NCI-H2227 treated with DMSO at 0.1 percent for 48 hours (cell line): ENCODE measurements around the gene WWC2.
A peak's percentile ranks its signal among the peaks of the same experiment; 100 is the strongest.

Experiments
- DNase-seq: peaks from one replicate; lab custom pipeline; 2025; lab: John Stamatoyannopoulos, UW

The WWC2 gene

DNA sequence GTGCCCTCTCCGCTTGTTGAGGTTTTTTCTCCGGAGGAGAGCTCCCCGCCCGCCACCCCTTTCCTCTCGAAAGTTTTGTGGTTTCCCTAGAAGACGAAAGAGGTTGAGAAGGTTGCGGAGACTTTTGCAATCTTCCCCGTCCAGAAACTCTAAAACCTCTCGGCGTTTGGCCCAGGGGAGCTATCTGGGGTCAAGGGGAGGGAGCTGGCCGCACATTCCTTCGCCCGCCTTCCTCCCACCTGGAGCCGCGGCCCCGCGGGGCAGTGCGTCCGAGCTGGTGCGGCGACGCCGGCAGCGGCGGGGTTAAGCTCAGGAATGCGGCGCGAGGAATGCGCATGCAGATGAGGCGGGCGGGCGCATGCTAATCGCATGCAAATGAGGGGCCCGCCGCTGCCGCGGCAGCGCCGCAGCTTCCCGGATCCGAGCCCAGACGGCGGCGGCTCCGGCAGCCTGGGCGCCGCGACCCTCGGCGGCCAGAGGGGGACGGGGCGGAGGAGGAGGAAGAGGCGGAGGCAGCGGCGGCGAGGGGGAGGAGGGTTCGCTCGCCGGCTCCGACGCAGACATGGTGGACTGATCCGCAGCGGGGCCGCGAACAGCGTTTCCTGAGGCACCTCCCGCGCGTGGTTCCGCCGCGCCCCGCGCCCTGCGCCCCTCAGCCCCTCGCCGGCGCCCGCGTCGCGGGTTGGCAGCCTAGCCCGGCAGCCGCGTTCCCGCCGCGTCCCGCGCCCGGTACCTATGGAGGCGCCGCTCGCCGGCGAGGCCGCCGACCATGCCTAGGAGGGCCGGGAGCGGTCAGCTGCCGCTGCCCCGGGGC, at the start of gene WWC2:
TSS of gene WWC2 (plus strand) at position 535 of the 814 bp plus-strand sequence. CDS start at position 770, 235 bp downstream.
- DNase-seq = peak; percentile 38

DNA sequence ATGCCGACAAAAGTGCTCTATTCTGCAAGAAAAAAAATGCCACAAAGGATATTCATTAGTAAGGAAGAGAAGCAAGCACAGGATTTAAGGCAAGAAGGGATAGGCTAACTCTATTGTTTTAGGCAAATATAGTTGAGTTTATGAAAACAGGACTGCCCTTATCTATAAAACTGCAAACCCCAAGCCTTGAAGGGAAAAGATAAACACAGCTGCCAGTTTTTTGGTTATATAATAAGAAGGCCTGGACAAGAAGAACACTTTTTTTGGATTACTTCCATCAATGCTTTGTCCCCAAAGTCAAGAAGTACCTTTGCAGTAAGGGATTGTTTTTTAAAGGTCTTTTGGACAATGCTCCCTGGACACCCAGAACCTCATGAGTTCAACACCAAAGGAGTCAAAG, 45.4 kb upstream of the WWC2 start:
- DNase-seq = no peak

DNA sequence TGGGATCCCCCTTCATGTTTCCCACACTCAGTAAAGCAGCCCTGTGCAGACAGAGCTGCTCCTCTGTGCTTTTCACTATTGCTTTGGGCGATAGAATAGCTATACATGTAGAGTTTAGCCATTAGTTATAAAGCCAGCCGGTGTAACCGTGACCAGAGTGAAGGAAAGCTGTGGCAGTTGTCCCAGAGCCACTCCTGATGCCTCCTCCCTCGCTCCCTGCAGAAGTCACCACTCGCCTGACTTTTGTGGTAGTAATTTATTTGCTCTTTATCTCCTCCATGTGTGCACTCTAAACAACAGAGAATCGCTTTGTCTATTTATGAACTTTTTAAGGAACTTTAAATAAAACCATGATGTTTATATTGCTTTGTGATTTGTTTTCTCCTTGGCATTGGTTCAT, 41.8 kb upstream of the WWC2 start:
- no peak for DNase-seq

DNA sequence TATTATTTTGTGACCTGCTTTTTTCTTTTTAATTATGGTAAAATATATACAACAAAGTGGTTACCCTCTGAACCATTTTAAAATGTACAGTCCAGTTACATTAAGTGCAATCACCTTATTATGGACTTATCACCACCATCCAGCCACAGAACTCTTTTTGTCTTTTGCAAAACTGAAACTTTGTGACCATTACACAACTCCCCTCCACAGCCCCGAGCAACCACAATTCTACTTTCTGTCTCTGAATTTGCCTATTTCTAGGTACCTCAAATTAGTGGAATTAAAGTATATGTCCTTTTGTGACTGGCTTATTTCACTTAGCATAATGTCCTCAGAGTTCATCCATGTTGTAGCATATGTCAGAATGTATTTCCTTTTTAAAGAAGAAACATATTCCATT, 39.3 kb upstream of the WWC2 start:
- no peak for DNase-seq

DNA sequence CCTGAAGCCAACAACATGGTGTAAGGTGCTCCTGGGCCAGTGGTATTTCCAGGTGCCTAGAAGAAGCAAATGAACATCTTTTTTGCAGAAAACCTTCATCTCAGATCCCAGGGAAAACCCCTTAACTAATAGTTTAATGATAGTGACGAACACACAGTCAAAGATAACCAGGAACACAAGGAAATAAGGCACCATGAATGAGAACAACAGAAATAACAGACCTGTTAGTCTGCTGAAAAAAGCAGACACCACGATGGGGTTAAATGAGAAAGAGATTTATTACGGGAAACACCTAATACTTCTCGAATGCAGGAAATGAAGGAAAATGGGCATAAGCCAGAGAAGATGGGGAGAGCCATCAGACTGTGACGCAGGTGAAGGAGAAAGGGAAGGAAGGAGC, 30.6 kb upstream of the WWC2 start:
- no peak for DNase-seq

DNA sequence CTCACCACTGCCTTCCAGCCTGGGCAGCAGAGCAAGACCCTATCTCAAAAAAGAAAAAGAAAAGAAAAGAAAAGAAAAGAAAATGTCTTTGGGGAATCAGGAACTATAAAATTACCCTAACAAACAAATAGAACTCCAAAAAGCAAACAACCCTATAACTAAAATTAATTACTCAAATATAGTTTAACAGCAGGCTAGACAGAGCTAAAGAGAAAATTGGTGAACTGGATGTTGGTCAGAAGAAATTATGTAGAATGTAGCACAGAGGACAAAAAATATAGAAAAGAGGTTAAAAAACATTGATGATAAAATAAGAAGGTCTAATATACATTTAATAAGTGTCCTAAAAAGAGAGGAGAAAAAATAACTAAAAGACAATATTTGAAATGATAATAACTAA, 27.8 kb upstream of the WWC2 start:
- DNase-seq = no peak

- no peak for DNase-seq
Observed at GRCh38 chr4:183072176-183072575, 26.9 kb upstream of the WWC2 start.

- no peak for DNase-seq
Observed at GRCh38 chr4:183073838-183074145, 25.3 kb upstream of the WWC2 start.

- DNase-seq = no peak
Observed at GRCh38 chr4:183074288-183074990, 24.6 kb upstream of the WWC2 start.

- no peak for DNase-seq
Observed at GRCh38 chr4:183078634-183079033, 20.4 kb upstream of the WWC2 start.

GRCh38 chr4:183080372-183081115, 18.5 kb upstream of the WWC2 start:
- no peak for DNase-seq

- DNase-seq = no peak
Observed at GRCh38 chr4:183081116-183081469, 18.0 kb upstream of the WWC2 start.

GRCh38 chr4:183082053-183082452, 17.0 kb upstream of the WWC2 start:
- no peak for DNase-seq

- no peak for DNase-seq
Observed at GRCh38 chr4:183094393-183095198, 4.5 kb upstream of the WWC2 start.

DNA sequence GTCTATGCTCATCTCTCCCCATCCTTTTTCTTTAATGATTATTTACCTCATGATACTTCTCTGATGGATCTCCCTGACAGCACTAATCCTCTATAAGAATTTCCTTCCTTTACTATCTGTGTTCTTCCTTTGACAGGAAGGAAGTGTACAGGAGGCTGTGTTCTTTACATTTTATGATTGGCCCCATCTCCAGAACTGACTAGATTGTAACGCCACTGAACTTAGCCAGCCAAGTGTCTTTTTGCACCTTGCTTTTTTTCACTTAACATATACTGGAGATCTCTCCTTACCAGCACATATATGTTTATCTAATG, 3.9 kb upstream of the WWC2 start:
- DNase-seq = no peak

DNA sequence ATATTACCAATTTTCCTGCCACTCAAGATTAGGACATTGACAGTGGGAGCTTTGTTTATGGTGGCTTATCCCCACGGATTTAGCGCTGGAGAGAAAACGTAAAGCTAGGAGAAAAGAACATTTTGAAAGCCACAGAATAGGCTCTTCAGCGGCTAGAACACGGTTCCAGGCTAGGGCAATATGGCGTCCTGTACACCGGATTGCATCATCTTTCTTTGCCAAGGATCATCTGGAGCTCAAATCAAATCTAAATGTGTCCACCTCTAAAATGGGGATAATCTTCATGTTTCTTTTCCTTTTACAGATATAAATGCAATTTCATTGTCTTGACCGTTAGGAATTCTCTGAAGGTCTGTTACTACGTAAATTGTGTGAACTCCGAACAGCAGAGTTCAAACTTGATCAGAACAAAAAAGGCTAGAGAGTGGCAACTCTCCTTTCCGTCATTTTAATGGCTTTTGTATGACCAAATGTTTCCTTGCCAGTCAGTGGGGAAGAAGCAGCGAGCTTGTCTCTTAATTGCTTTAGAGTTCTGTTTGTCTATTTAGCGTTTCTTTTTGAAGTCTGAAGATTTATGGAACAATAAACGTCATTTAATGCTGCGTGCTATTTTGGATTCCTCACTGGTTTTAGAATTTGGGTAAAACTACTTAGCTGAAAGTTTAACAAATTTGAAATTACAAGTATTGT, 2.6 kb upstream of the WWC2 start:
- no peak for DNase-seq

- DNase-seq = no peak
Observed at GRCh38 chr4:183097231-183098018, 1.6 kb upstream of the WWC2 start.

DNA sequence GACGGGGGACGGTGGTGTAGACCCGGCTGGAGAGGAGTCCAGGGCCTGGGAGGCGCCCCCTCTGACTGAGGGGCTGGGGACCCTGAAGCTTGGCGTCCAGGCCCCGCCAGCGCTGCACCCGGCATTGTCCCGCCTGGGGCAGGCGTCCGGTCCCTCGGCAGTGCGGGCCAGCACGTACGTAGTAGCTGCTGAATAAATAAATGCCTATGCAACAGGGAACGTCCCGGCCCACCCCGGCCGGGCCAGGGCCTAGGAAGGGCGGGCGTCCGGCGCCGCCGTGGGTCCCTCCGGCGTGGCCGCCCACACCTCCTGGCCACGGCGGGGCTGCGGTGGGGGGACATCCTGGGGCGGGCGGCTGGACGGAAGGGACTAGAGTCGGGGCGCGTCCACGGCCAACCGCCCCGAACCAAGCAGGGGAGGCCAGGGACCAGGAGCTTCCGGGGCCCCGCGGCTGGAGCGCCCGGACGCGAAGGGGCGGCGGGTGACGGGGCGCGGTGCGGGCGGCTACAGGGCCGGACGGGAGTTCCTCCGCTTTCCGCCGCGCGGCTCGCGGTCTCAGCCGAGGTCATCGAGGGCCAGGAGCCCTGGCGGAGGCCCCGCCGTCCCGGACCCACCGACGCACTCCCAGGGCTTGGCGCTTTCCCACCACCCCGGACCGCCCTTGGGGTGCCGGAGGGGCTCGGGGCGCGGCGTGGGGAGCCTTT, 886 bp upstream of the WWC2 start:
- DNase-seq = no peak

- DNase-seq = no peak
Observed at GRCh38 chr4:183099537-183100297, 660 bp downstream of the WWC2 start.

GRCh38 chr4:183100298-183100599, 1.2 kb downstream of the WWC2 start:
- DNase-seq = no peak
